Endothelial cell (in vitro differentiated cells): Measurements from ENCODE around the gene GNA12. TPM values are rescaled to one million over a fixed set of nuclear protein-coding genes. Genes with fewer than 3 reads are reported as not detected.

ENCODE experiments used
- DNase-seq: peaks from one replicate; pipeline ENCODE4 v3.0.0; 2021; ENCODE audit warnings: low spot score
- H3K27ac Mint-ChIP-seq: one replicate; pipeline ENCODE4 v1.8.0; 2021; ENCODE audit warnings: mixed read lengths, inconsistent platforms; ENCODE audit not compliant: unreplicated experiment
- H3K27me3 Mint-ChIP-seq: one replicate; pipeline ENCODE4 v1.8.0; 2021; ENCODE audit warnings: mild to moderate bottlenecking, moderate library complexity, mixed read lengths, inconsistent platforms; ENCODE audit not compliant: unreplicated experiment
- H3K36me3 Mint-ChIP-seq: one replicate; pipeline ENCODE4 v1.8.0; 2021; ENCODE audit warnings: mild to moderate bottlenecking, low read depth, mixed read lengths, inconsistent platforms; ENCODE audit not compliant: unreplicated experiment
- H3K4me1 Mint-ChIP-seq: one replicate; pipeline ENCODE4 v1.8.0; 2021; ENCODE audit warnings: mild to moderate bottlenecking, mixed read lengths, inconsistent platforms; ENCODE audit not compliant: unreplicated experiment
- H3K4me3 Mint-ChIP-seq: one replicate; pipeline ENCODE4 v1.8.0; 2021; ENCODE audit warnings: mild to moderate bottlenecking, mixed read lengths, inconsistent platforms; ENCODE audit not compliant: unreplicated experiment
- H3K9me3 Mint-ChIP-seq: one replicate; pipeline ENCODE4 v1.8.0; 2021; ENCODE audit warnings: mixed read lengths, inconsistent platforms; ENCODE audit not compliant: unreplicated experiment
- CTCF ChIP-seq: fragments of 200-600 bp; sonication (generic); IDR thresholded peaks from one replicate; pipeline ENCODE4 v1.5.0; 2021; ENCODE audit warnings: antibody characterized with exemption; ENCODE audit not compliant: unreplicated experiment
- total RNA-seq: library from RNA; stranded (reverse); fragmentation: NEBNext Ultra II Directional; extraction: Animal tissue kit (Norgen Biotek cat#: 25700); gene quantifications from one replicate; pipeline ENCODE4 v1.2.1, GENCODE V29; 2021; ENCODE audit not compliant: unreplicated experiment

The GNA12 gene
- total RNA-seq, 1 donor from 2014 or later = 105 TPM

DNA sequence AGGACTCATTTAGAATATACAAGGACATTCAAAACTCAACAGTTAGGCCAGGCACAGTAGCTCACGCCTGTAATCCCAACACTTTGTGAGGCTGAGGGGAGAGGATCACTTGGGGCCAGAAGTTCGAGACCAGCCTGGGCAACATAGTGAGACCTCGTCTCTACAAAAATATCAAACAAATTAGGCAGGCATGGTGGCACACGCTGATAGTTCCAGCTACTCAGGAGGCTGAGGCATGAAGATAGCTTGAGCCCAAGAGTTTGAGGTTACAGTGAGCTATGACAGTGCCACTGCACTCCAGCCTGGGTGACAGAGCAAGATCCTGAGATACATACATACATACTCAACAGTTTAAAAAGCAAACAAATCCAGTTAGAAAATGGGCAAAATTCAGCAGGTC, 44.9 kb downstream of the GNA12 start:
- no peak for DNase-seq
- Mint-ChIP-seq H3K4me3 (no peak overlapping the region), H3K9me3 (no peaks in the 10 kb centered on the region), H3K27ac (no peak overlapping the region), H3K36me3 (peaks cover 11% of the 10 kb centered on the region), H3K4me1 (peaks cover 65% of the 10 kb centered on the region), H3K27me3 (peaks cover 5% of the 10 kb centered on the region)
- no peak for TF ChIP-seq CTCF

DNA sequence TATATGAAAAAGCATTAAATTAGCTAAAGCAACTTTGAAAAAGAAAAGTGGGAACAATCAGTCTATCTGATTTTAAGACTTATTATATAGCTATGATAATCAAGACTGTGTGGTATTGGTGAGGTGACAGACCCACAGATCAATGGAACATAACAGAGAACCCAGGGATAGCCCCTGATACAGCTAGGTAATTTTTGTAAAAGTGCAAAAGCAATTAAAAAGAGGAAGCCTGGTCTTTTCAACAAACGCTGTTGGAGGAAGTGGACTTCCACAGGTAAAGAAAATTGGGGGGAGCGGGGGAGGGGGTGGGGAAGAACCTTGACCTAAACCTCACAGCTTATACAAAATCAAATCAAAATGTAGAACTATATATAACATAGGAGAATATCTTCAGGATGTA, 45.4 kb downstream of the GNA12 start:
- TF ChIP-seq CTCF = no peak
- Mint-ChIP-seq H3K4me1 (peaks cover 61% of the 10 kb centered on the region), H3K27me3 (peaks cover 5% of the 10 kb centered on the region), H3K36me3 (peaks cover 16% of the 10 kb centered on the region), H3K4me3 (no peak overlapping the region), H3K27ac (no peak overlapping the region), H3K9me3 (no peaks in the 10 kb centered on the region)
- no peak for DNase-seq

DNA sequence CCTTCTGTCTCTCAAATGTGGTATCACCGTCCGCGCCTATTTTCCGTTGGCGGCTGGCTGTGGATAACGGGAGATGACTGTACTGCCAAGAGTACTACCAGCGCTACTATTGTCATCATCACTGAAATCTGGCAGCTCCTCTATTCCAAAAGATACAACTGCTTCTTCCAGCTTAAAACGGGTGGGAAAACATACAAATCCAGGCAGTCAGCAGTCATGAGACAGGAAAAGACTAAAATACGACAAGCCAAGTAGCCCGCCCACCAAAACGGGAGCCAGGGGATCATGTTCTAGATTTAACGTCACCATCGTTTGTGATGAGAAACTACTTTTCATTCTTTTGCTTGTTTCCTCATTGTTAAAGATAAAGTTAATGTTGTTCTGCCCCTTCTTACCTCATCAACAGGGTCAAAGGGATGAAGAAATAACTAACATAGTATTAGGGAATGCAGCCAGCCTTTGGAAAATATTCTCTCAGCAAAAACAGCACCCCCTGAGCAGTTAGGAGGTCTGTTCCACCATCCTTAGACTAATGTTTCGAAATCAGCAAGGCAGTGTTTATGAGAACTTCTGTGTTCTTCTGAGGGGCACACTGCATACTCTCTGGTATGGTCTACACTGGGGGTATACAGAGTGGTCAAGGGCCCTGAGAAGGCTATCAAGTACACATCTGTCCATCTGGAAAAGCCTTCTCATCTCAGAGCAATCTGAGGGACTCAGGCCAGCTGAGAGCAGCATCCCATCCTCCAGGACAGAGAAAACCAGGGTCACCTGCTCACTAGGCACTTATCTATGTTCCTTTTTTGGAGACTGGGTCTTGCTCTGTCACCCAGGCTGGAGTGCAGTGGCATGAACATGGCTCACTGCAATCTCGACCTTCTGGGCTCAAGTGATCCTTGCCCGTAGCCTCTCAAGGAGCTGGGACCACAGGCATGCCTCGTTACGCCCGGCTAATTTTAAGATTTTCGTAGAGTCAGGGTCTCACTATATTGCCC, 47.5 kb downstream of the GNA12 start:
- peaks cover 9% of the 10 kb centered on the region for H3K27me3 Mint-ChIP-seq
- H3K4me3 Mint-ChIP-seq = no peak overlapping the region
- peaks cover 35% of the 10 kb centered on the region for H3K36me3 Mint-ChIP-seq
- no peak overlapping the region for H3K27ac Mint-ChIP-seq
- peaks cover 59% of the 10 kb centered on the region for H3K4me1 Mint-ChIP-seq
- no peaks in the 10 kb centered on the region for H3K9me3 Mint-ChIP-seq
- DNase-seq = no peak
- TF ChIP-seq CTCF = no peak

DNA sequence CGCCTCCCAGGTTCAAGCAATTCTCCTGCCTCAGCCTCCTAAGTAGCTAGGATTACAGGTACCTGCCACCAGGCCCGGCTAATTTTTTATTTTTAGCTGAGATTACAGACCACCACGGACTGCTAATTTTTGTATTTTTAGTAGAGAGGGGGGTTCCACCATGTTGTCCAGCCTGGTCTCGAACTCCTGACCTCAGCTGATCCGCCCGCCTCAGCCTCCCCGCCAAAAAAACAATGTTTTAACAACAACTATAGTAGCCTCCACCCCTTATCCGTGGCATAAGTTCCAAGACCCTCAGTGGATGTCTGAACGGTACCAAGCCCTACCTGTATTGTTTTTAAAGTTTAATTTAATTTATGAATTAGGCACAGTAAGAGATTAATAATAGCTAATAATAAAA, 48.2 kb downstream of the GNA12 start:
- no peaks in the 10 kb centered on the region for H3K9me3 Mint-ChIP-seq
- peaks cover 37% of the 10 kb centered on the region for H3K36me3 Mint-ChIP-seq
- peaks cover 6% of the 10 kb centered on the region for H3K27me3 Mint-ChIP-seq
- no peak for DNase-seq
- peaks cover 55% of the 10 kb centered on the region for H3K4me1 Mint-ChIP-seq
- H3K4me3 Mint-ChIP-seq = no peak overlapping the region
- no peak overlapping the region for H3K27ac Mint-ChIP-seq
- TF ChIP-seq CTCF = no peak
